ENCODE measurements around the gene FBXL15. TPM values are rescaled to one million over a fixed set of nuclear protein-coding genes. Genes with fewer than 3 reads are reported as not detected.

Gene FBXL15
- total RNA-seq, 1 donor from 2014 or later = 16.6 TPM

GRCh38 chr10:102399217-102400021 lies 21.2 kb upstream of the FBXL15 start:
- peaks cover 41% of the 10 kb centered on the region for H3K4me1 ChIP-seq
- ATAC-seq = peak; percentile 67 to 85
- H3K9me3 ChIP-seq = no peaks in the 10 kb centered on the region

GRCh38 chr10:102400076-102400475 lies 20.6 kb upstream of the FBXL15 start:
- ATAC-seq = no peak
- Histone ChIP-seq H3K27me3 (ENCODE audit: low read depth) (no peaks in the 10 kb centered on the region), H3K4me1 (peaks cover 41% of the 10 kb centered on the region), H3K9me3 (no peaks in the 10 kb centered on the region), H3K4me3 (peak overlapping the region; percentile 64), H3K36me3 (peaks cover 44% of the 10 kb centered on the region), H3K27ac (peak overlapping the region; percentile 84)
- intact Hi-C loops (cut with DNase I) = no loop called here
- TF ChIP-seq CTCF (IDR thresholded peaks at IDR 0.05) = no peak
- DNase-seq = no peak

More at GRCh38 chr10:102399217-102400021, 21.2 kb upstream of the FBXL15 start:
- H3K4me3 ChIP-seq = peak overlapping the region; percentile 64
- TF ChIP-seq CTCF (IDR thresholded peaks at IDR 0.05) = peak; percentile 95
- peak overlapping the region; percentile 84 for H3K27ac ChIP-seq
- intact Hi-C loops (cut with DNase I) = no loop called here
- H3K36me3 ChIP-seq = peaks cover 44% of the 10 kb centered on the region
- DNase-seq = peak; percentile 95
- H3K27me3 ChIP-seq (ENCODE audit: low read depth) = no peaks in the 10 kb centered on the region

DNA sequence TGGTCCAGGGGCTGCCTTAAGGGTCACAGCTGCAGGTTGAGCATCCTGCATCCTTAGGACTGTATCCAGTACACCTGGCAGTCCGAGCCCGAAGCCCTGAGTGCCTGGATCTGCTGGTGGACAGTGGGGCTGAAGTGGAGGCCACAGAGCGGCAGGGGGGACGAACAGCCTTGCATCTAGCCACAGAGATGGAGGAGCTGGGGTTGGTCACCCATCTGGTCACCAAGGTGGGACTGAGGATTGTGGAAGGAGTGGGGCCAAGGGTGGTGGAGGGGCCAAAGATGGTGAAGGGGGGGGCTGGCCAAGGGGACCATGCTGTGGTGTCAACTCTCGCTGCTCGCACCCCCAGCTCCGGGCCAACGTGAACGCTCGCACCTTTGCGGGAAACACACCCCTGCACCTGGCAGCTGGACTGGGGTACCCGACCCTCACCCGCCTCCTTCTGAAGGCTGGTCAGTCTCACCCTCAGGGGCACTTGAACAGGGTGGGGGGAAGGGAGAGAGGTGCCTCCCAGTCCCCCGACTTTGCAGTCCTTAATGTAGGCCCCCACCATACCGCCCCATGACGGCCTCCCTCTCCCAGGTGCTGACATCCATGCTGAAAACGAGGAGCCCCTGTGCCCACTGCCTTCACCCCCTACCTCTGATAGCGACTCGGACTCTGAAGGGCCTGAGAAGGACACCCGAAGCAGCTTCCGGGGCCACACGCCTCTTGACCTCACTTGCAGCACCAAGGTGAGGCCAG lies 19.9 kb upstream of the FBXL15 start:
- H3K27ac ChIP-seq = no peak overlapping the region
- no peak for TF ChIP-seq CTCF (IDR thresholded peaks at IDR 0.05)
- no peaks in the 10 kb centered on the region for H3K9me3 ChIP-seq
- intact Hi-C loops (cut with DNase I) = no loop called here
- ATAC-seq = no peak
- H3K27me3 ChIP-seq (ENCODE audit: low read depth) = no peaks in the 10 kb centered on the region
- H3K4me1 ChIP-seq = peaks cover 41% of the 10 kb centered on the region
- H3K4me3 ChIP-seq = no peak overlapping the region
- H3K36me3 ChIP-seq = peaks cover 44% of the 10 kb centered on the region
- no peak for DNase-seq

GRCh38 chr10:102401342-102401654 lies 19.3 kb upstream of the FBXL15 start:
- intact Hi-C loops (cut with DNase I) = no loop called here
- Histone ChIP-seq H3K9me3 (no peaks in the 10 kb centered on the region), H3K27ac (no peak overlapping the region), H3K4me3 (no peak overlapping the region), H3K36me3 (peaks cover 44% of the 10 kb centered on the region), H3K27me3 (ENCODE audit: low read depth) (no peaks in the 10 kb centered on the region), H3K4me1 (peaks cover 36% of the 10 kb centered on the region)
- ATAC-seq (no peak), DNase-seq (no peak)
- TF ChIP-seq CTCF (IDR thresholded peaks at IDR 0.05) = no peak

GRCh38 chr10:102401735-102402511 lies 18.7 kb upstream of the FBXL15 start:
- H3K4me1 ChIP-seq = peaks cover 30% of the 10 kb centered on the region
- TF ChIP-seq CTCF (IDR thresholded peaks at IDR 0.05) = no peak
- H3K36me3 ChIP-seq = peaks cover 44% of the 10 kb centered on the region
- no peaks in the 10 kb centered on the region for H3K9me3 ChIP-seq
- no peak overlapping the region for H3K4me3 ChIP-seq
- H3K27me3 ChIP-seq (ENCODE audit: low read depth) = no peaks in the 10 kb centered on the region
- DNase-seq (no peak), ATAC-seq (no peak)
- no peak overlapping the region for H3K27ac ChIP-seq
- intact Hi-C loops (cut with DNase I) = no loop called here

Data from lower lobe of right lung (tissue), 2 donors.